GM19025 (cell line): ENCODE data around the gene TMEM151A.
"Not testable (repeated sequence)": the region's sequence is repeated elsewhere in the genome, so short reads cannot be mapped to it uniquely, and the experiment has no call there.

Experiments
- ATAC-seq: cut with Tn5 transposase; IDR thresholded peaks from one replicate; pipeline ENCODE4 v1.9.1; 2021; ENCODE audit warnings: mild to moderate bottlenecking, low read depth, moderate library complexity; ENCODE audit not compliant: unreplicated experiment

Gene TMEM151A

DNA sequence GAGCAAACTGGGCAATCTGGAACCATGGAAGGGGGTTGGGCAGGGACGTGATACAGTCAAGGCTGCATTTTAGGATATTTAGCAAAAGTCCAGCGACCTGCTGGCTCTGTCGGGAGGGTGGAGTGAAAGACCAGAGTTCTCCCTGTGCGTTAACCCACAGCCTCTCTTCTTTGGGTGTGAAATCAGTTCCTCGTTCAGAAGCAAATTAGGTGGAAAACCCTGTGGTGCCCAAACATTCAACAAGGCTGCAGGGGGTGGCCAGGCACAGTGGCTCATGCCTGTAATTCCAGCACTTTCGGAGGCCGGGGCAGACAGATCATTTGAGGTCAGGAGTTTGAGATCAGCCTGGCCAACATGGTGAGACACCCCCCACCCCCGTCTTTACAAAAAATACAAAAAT, 5.9 kb downstream of the TMEM151A start:
- ATAC-seq, result no peak

DNA sequence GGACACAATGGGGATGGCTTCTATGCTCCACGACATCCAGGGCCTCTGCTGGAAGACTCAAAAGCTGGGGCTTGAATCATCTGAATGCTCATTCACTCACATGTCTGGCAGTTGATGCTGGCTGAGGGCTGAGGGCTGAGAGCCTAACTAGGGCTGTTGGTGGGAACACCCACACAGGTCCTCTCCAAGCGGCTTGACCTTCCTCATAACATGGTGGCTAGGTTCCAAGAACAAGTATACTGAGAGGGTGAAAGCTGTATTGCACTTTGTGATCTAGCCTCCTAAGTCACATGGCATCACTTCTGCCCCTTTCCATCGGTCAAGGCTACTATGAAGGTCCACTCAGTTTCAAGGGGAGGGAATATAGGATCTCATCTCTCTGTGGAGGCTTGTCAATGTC, 7.5 kb downstream of the TMEM151A start:
- ATAC-seq, result no peak

DNA sequence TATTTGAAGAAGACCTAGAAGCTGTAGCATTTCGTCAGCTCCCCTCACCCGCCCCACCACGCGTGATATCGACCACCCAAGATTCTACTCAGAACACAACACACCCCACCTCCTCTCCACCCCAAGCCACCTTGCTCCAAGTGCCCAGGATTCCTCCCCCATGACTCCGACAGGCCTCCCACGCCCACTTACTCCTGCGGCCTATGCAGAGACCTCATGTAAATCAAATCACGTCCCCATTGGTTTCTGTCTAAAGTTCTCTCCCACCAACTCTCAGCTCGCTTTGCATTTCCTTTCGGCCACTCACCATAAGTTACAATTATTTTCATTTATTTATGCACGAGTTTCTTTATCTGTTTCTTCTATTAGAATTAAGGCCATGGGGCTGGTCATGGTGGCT, 11.0 kb downstream of the TMEM151A start:
- no peak for ATAC-seq

DNA sequence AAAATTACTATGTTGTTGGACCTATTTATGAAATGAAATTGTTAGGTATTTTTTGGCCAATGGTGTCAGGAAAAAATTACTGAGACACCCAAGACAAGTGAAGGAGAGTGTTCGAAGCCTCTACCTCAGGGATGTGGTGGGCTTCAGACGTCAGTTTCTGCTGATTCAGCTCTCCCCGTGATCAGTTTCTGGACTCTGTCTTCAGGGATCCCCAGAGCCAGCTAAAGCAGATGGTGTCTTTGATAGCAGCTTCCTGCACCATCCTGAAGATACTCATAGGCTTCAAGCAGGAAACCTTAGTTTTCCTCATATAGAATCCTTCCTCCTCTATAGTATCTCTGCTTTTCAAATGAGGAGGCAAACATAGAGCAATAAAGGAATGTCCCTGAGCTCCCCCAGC, 17.8 kb downstream of the TMEM151A start:
- ATAC-seq, result no peak

DNA sequence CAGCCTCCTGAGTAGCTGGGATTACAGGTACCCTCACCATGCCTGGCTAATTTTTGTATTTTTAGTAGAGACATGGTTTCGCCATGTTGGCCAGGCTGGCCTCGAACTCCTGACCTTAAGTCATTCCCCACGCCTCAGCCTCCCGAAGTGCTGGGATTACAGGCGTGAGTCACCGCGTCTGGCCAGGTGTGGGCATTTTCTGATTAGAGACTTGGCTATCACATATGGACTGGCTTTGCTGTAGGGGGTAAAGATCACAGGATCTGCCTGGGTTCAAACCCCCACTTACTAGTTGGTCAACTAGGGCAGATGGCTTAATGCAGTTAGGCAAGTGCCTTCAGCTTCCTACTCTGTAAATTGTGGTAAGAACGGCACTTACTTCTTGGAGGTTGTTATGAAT, 18.6 kb downstream of the TMEM151A start:
- no peak for ATAC-seq

DNA sequence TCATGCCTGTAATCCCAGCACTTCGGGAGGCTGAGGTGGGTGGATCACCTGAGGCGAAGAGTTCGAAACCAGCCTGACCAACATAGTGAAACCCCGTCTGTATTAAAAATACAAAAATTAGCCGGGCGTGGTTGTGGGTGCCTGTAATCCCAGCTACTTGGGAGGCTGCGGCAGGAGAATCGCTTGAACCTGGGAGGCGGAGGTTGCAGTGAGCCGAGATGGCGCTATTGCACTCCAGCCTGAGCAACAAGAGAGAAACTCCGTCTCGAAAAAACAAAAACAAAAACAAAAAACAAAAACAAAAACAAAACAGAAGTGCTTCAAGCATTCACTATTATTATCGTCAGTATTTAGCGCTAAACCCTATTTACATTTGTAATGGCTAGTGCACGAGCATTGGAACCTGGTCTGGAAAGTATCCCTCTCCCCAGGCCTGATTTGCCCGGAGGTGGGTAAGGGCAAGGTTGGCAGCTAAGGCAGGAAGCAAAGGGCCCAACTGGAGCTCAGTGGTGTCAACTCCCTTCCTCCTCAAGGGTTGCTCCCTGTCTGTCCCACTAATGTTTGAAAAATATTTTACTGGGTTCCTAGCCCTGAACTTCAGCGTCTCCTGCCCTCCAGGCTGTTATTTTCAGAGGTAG, 19.2 kb downstream of the TMEM151A start:
- ATAC-seq, result not testable (repeated sequence)

DNA sequence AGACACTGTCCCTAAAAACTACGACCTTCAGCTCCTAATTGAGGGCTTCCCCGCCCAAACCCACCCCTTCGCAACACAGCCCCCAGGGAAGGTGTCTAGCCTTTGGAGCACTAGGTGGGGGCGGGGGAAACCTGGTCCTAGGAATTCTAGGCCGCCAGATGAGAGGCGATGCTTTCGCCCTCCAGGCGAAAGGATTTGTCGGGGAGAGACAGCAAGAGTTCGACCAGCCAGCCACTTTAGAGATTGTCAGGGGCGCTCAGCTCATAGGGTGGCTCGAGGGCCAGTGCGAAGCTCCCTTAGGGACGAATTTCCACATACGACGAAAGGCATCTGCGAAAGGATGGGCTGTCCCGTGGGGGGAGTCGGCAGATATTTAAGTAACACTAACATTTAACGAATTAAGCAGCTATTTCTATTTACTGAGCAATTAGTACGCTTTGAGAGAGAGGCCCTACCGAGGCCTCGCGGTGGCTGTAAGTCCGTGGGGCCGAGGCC, 19.8 kb downstream of the TMEM151A start:
- ATAC-seq, result no peak

DNA sequence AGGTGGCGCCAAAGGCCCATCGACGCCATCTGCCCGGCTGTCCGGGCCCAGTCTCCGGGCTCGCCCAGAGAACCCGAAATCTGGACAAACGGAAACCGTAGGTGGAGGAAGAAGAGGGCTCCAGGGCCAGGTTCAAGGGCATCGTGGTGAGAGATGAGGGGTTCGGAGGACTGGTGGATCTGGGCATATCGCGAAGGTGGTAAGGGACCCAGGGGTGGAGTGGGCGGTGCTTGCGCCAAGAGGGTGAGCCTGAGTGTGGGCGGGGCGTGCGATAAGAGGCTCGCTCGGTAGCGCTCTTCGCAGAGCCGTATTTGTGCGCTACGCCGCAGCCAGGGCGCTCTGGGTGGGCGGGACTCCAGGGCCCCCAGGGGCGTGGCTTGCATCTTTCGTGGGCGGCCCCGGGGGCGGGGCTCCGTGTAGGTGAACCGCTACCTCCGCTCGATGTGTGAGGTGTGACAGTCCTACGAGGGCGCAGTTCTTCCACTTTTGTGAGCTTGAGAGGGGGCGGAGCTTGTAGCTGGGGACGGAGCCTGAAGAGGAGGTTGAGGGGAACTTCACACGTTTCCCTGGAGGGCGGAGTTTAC, 20.4 kb downstream of the TMEM151A start:
- peak; percentile 75 for ATAC-seq

DNA sequence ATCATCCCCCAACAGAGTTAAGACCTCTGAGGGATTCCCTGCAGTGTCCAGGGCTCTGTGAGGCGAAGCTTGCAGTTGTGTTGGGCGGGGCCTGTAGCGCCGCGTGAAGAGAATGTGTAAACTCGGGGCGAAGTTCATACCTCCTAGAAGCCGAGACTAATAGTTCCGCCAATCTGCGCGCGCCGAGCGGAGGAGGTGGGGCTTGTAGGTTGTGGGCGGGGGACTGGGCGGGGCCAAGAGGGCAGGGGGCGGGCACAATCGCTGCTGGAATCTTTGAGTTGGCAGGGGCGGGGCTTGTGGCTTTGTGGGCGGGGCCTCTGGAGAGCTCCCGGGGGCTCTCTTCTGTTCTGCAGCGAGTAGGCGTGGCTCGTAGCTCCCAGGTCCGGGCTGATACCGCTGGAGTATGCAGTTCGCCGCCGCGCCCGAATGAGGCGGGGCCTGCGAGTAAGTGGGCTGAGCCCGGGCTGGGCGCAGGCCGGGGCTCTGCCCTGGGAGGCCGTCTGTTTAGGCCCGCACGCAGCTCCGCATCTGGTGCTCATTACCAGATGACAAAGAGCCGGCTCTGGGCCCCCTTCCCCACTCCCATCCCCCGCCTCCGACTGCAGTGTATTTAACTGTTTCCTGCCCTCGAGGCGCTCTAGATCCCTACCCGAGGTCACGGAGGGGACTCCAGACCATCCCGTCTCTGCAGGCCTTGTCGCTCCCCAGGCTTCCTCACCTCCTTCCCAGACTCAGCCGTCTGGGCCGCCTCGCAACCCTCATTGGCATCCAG, 21.0 kb downstream of the TMEM151A start:
- peak; percentile 47 for ATAC-seq

DNA sequence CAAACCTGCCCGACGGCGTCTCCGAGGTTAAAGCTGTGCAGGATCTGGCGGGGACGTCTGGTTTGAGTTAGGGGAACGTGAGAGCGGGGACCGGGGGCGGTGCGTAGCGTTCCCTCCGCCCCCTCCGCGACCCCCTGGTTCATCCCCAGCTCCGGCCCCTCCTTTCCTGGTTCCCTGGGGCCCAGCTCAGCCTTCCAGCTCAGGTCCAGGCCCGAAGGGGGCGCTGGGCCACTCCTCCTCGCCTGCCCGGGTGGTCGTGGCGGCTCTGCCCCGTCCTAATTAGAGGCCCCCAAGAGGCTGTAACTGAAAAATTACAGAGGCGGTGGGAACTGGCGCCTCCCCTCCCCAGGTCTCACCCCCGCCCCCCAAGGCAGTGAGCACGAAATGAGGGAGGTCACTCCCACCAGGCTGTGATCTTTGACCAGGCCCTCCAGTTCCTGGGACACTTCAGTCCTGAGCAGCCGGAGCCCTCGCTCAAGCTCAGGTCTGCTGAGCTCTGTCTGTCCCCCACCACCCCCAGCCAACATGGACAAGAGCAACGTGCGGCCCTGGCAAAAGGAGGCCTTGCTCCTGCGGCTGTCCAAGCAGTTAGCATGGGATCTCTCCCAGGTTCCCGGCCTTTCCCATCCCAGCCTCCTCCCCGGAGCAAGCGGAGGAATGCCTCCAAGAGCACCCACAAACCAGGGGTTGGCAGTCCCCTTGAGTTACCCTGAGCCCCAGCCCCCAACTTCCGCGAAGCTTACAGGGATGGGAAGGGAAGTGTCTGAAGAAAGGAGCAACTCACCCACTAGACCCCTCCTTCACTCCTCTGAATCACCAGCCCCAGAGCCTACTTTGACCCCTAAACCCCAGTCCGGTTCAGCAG, 21.9 kb downstream of the TMEM151A start:
- no peak for ATAC-seq

DNA sequence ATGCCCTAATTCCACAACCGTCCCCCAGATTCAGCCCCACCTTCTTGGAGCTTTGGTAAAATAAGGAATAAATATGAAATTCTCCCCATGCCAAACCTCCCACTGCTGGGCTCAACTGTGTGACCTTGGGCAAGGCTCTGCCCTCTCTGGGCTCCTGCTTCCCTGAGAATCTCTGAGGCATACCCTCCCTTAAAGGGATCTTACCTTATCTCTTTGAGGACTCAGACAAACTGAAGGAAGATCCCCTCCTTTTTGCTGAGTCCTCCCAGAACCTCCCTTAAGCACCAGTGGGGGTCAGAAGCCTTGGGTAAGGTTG, 22.4 kb downstream of the TMEM151A start:
- ATAC-seq, result no peak

DNA sequence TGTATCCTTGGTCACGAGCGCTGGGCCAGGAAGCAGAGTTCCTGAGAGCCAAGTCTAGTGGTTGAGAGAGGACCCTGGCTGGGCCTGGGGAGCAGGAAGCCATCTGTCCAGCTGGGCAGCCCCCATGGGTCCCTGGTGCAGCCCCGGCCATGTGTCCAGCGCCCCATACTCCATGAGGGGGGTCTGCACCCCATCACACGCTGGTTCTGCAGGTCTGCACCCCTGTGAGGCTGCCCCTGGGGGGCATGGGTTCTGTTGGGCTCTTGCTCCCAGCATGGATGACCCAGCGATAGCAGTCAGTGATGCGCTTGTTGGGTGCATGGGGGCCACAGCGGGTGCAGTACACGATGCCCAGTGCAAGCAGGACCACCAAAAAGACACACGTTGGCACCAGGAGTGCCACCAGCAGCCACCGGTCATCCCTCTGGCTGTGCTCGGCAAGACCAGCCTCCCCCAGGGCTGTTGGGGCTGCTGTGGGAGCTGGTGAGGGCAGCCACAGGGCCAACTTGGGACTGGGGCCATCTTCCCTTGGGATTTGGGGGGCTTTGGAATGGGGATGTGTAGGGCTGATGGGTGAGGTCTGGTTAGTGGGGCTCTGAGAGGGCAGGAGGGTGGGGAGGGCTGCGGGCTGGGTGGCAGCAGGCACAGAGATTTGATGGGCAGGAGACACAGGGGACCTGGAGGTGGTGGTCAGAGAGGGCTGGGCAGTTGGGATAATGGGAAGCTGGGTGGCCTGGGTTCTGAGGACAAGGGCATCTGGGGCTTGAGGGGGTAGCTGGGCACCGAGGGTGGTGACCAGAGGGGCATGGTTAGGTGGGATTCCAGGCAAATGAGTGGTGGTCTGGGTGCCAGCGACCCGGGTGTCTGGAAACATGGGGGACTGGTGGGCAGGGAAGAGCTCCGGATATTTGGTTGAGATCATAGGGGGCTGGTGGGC, 23.1 kb downstream of the TMEM151A start:
- no peak for ATAC-seq

DNA sequence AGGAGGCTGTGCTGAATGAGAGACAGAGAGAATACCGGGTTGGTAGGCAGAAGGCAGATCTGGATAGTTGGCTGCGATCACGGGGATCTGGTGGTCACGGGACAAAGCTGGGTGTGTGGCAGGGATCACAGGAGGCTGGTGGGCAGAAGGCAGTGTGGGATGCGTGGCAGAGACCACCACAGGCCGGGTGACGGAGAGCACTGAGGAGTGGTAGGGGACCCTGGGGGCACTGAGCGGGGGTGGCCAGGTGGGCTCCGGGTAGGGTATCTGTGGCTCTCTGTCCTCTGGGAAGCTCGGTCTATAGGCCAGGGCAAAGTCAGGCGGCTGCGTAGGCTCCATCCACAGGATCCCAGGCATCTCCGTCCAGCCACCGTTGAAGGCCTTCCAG, 23.8 kb downstream of the TMEM151A start:
- no peak for ATAC-seq

DNA sequence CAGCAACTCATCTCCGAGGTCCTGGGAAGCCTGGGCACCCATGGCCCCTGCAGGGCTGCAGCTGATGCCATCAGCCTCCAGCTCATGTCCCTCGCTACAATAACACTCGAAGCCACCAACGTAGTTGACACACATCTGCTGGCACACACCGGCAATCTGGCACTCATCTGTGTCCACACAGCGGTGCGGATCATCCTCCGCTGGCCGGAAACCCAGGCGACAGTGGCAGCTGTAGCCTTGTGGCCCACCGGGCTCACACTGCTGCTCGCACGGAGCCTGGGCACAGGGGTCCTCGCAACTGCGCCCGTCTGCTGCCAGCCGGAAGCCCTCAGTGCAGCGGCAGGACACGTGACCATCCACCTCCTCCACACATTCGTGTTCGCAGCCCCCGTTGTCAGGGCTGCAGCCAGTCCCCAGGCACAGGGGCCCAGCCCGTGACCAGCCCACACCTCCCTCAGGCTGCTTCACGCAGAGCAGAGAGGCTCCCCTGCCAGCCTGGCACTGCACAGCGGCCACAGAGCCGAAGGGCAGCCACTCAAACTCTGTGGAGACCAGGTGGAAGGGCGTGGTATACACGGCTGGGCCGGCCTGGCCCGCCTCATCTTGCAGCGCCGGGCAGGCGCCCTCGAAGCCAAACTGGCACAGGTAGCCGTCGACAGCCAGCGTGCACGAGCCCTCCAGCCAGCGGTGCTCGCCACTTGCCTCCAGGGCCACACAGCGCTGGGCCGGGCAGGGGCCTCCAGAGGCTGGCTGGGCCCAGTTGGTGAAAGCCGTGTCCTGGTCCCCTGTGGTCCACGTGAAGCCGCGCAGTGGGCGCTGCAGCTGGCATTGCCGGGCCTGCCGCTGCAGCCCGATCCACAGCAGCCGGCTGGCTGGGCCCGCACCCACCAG, 24.5 kb downstream of the TMEM151A start:
- no peak for ATAC-seq

DNA sequence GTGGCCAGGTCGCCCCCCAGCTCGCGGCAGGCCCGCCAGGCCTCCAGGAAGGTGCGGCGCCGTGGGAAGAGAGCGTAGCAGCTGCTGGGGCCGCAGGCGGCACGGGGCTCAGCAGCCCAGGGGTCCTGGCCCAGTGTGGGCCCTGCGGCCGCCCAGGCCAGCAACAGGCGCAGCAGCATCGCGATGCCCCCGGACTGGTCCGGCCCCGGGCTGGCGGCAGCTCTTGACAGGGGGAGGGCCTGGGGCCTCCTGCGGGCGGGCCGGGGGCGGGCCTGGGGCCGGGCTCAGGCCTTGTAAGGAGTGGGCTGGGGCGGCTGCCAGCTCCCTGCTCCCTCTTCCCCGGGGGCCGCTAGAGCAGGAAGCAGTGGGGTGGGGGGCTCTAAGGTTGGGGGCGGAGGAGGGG, 25.2 kb downstream of the TMEM151A start, which contains the start of gene CD248:
CD248 (minus strand) TSS at position 196 of the 403 bp plus-strand sequence; CDS start at position 179, 17 bp downstream.
- ATAC-seq, result no peak

DNA sequence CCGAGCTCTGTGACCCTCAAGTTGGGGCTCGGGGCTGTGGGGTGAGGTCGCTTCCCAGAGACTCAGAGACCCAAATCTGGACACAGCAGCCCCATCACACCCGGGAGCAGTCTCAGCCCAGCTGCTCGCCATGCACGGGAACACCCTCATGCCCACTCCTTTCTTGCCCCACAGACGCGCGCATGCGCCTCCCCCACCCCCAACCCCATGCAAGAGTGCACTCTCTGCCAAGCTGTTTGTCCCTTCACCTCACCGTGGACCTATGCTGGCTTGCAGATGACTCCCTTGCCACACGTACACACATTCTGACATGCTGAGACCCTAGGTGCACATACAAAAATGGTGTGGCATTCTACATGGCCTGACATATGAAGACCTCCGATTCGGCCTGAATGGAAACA, 25.6 kb downstream of the TMEM151A start:
- ATAC-seq, result no peak

DNA sequence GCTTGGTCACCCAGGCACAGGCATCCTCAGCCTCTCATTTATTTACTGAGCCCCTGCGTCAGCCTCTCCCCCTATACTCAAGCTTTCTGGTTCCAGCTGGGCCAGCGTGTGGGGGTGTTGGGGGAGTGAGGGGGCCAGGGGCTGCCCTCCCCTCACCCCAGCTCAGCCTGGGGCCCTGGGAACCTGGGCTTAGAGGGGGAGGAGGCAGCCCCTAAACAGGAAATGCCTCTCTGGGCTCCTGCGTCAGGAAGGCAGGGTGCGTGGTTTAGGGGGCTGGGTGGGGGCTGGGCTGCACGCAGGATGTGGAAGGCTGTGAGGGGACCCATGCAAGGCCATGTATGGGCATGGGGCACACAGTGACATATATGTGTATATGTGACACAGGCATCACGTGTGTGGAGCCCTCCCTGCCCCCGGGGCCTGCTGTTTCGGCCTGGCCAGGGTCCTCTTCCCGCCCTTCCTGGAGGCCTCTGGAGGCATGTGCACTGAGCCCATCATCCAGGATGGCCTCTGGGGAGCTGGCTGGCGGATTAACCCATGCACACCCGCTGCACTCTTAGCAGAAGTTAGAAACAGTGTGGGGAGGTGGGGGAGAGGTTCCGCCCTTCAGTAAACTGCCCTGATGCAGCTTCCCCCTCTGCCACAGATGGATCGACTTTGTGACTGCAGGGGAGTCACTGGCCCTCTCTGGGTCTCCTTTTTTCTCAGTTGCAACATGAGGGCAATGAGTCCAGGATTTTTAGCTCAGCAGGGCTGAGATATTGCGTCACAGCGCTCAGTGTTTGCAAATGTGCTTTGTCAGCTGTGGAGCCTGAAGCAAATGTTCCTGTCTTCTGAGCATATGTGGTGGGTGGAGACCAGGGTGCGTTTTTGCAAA, 26.3 kb downstream of the TMEM151A start:
- ATAC-seq, result no peak

DNA sequence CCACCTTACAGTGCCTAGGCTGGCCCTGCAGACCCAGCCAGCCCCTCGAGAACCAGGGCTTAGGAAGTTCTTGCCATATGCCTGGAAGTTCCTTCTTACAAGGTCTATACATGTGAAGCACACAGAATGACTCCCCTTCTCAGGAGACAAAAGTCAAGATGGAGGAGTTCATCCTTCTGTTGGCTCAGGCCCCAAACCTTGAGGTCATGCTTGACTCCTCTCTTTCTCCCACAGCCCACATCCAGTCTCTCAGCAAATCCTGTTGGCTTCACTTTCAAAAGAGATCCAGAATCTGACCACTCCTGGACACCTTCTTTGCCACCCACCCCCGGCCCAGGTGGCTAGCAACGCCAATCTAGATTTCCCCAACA, 26.9 kb downstream of the TMEM151A start:
- ATAC-seq, result no peak
